ENCODE data around the gene FSD1. TPM values are rescaled to one million over a fixed set of nuclear protein-coding genes. Genes with fewer than 3 reads are reported as not detected.
"Not testable (repeated sequence)": the region's sequence is repeated elsewhere in the genome, so short reads cannot be mapped to it uniquely, and the experiment has no call there.

The FSD1 gene
- total RNA-seq, 1 donor from 2014 or later, result 1.5 TPM

GRCh38 chr19:4272894-4273293 is 31.5 kb upstream of the FSD1 start:
- TF ChIP-seq, protein P1, sequence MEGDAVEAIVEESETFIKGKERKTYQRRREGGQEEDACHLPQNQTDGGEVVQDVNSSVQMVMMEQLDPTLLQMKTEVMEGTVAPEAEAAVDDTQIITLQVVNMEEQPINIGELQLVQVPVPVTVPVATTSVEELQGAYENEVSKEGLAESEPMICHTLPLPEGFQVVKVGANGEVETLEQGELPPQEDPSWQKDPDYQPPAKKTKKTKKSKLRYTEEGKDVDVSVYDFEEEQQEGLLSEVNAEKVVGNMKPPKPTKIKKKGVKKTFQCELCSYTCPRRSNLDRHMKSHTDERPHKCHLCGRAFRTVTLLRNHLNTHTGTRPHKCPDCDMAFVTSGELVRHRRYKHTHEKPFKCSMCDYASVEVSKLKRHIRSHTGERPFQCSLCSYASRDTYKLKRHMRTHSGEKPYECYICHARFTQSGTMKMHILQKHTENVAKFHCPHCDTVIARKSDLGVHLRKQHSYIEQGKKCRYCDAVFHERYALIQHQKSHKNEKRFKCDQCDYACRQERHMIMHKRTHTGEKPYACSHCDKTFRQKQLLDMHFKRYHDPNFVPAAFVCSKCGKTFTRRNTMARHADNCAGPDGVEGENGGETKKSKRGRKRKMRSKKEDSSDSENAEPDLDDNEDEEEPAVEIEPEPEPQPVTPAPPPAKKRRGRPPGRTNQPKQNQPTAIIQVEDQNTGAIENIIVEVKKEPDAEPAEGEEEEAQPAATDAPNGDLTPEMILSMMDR (IDR thresholded peaks at IDR 0.05), result no peak
- Histone ChIP-seq H3K27ac (no peak overlapping the region), H3K27me3 (peaks cover 3% of the 10 kb centered on the region), H3K36me3 (peaks cover 21% of the 10 kb centered on the region), H3K4me3 (no peak overlapping the region), H3K9me3 (no peaks in the 10 kb centered on the region), H3K4me1 (no peaks in the 10 kb centered on the region)
- peak; percentile 26 for ATAC-seq
- no peak for DNase-seq
- intact Hi-C loops (cut with DNase I), result no loop called here

GRCh38 chr19:4274321-4274686 is 30.1 kb upstream of the FSD1 start:
- DNase-seq; H3K9me3 ChIP-seq; H3K4me1 ChIP-seq; H3K27ac ChIP-seq; intact Hi-C loops (cut with DNase I); H3K4me3 ChIP-seq; H3K36me3 ChIP-seq; ATAC-seq: not testable (repeated sequence)
- peaks cover 16% of the 10 kb centered on the region for H3K27me3 ChIP-seq

- Histone ChIP-seq H3K9me3 (no peaks in the 10 kb centered on the region), H3K4me3 (no peak overlapping the region), H3K27me3 (peaks cover 44% of the 10 kb centered on the region), H3K36me3 (no peaks in the 10 kb centered on the region), H3K27ac (no peak overlapping the region), H3K4me1 (peaks cover 6% of the 10 kb centered on the region)
- intact Hi-C loops (cut with DNase I), result no loop called here
- ATAC-seq (no peak), DNase-seq (no peak)
- TF ChIP-seq, protein P1 (IDR thresholded peaks at IDR 0.05), result no peak
Measured at GRCh38 chr19:4277191-4277696, 27.2 kb upstream of the FSD1 start.

- Histone ChIP-seq H3K4me3 (no peak overlapping the region), H3K4me1 (peaks cover 6% of the 10 kb centered on the region), H3K27me3 (peaks cover 47% of the 10 kb centered on the region), H3K9me3 (no peaks in the 10 kb centered on the region), H3K27ac (no peak overlapping the region), H3K36me3 (no peaks in the 10 kb centered on the region)
- ATAC-seq, result no peak
- DNase-seq, result no peak
- TF ChIP-seq, protein P1 (IDR thresholded peaks at IDR 0.05), result no peak
- intact Hi-C loops (cut with DNase I), result no loop called here
Measured at GRCh38 chr19:4278010-4278409, 26.4 kb upstream of the FSD1 start.

DNA sequence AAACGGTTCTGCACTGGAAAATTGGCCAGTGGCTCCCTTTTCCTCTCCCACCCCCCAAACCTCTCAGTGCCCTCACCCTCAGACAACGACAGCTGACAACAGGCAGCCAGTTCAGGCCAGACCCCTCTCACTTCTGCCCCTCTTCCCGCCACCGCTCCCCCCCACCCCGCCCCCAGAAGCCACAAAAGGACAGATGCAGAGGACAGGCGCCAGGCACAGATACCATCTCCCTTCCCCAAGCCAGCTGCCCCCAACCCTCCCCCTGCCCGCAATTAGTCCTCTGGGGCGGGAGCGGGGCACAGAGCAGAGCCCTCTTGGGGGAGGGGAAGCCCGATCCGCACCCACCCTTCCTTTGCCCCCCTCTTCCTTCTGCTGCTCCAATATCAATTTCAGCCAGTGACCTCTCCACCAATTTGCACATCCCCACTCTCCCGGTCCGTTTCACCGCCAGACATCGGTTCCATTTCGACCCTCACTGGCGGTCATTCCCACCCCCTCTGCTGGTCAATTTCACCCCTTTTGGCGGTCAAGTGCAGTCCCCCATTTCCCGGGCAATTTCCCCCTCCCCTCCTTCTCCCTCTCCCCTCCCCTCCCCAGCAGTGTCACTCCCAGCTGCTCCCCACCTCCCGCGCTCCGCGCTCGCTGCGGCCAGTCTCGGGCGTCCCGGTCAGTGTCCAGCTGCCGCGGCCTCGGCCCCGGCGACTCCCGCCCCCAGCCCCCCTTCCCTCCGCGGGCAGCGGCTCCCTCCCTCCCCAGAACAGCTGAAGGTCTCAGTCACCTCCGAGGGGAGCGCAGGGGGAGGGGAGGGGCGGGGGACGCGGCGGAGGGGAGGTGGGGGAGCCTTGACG is 25.8 kb upstream of the FSD1 start, which contains the start of gene SHD:
TSS of gene SHD (plus strand) at position 848 of the 848 bp plus-strand sequence. CDS start 798 bp downstream, outside the sequence.
- Histone ChIP-seq H3K27me3 (peaks cover 49% of the 10 kb centered on the region), H3K4me1 (peaks cover 6% of the 10 kb centered on the region), H3K4me3 (no peak within 1 kb of the TSS), H3K27ac (no peak within 1 kb of the TSS), H3K36me3 (no peaks in the 10 kb centered on the region), H3K9me3 (no peaks in the 10 kb centered on the region)
- TF ChIP-seq, protein P1 (IDR thresholded peaks at IDR 0.05), result no peak
- ATAC-seq, result no peak
- intact Hi-C loops (cut with DNase I), result no loop called here
- DNase-seq, result no peak

DNA sequence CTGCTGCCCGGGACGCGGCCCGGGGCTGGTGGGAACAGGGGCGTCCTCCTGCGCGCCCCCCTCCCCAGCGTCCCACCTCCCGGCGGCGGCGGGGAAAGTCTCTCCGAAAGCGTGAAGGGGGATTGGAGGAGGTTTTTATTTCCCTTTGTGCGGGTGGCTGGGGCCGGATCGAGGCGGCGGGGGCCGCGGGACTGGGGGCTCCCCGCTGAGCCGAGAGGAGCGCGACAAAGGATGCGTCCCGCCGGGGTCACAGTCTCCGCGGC is 25.2 kb upstream of the FSD1 start:
- Histone ChIP-seq H3K27me3 (peaks cover 49% of the 10 kb centered on the region), H3K4me1 (peaks cover 6% of the 10 kb centered on the region), H3K36me3 (no peaks in the 10 kb centered on the region), H3K4me3 (no peak overlapping the region), H3K9me3 (no peaks in the 10 kb centered on the region), H3K27ac (no peak overlapping the region)
- TF ChIP-seq, protein P1 (IDR thresholded peaks at IDR 0.05), result no peak
- ATAC-seq (peak; percentile 24), DNase-seq (no peak)
- intact Hi-C loops (cut with DNase I), result no loop called here
